ENCODE measurements around the gene RHOT2.

RHOT2 gene

DNA sequence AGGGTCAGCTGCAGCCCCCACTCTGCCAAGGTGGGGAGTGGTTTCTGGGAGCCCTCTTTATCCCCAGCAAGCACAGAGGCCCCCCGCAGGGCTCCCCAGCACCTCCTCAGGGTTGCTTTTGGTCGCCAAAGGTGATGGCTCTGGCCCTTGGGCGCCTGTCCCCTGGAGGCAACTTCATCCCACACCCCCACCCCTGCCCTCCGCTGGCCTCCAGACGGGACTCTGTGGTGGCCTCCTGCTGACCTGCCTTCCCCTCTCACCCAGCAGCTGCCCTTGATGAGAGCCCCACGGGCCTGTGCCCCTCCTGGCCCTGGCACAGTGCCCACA lies 7.8 kb upstream of the RHOT2 start:
- Histone ChIP-seq H3K4me1 (ENCODE audit: control insufficient read depth, insufficient read depth, low read length) (peaks cover 6% of the 10 kb centered on the region), H3K36me3 (ENCODE audit: control insufficient read depth, insufficient read depth, low read length) (no peaks in the 10 kb centered on the region), H3K27ac (ENCODE audit: insufficient read depth, low read depth, low read length, poor library complexity, severe bottlenecking) (no peak overlapping the region), H3K4me3 (ENCODE audit: insufficient read depth, low read depth, low read length) (no peak overlapping the region), H3K27me3 (ENCODE audit: control insufficient read depth, insufficient read depth, low read length, poor library complexity, severe bottlenecking) (no peaks in the 10 kb centered on the region), H3K9me3 (ENCODE audit: control insufficient read depth, low read length) (no peaks in the 10 kb centered on the region)
- 84 to 87% methylated on average over 6 of the region's 6 CpGs for WGBS, 2 experiments

DNA sequence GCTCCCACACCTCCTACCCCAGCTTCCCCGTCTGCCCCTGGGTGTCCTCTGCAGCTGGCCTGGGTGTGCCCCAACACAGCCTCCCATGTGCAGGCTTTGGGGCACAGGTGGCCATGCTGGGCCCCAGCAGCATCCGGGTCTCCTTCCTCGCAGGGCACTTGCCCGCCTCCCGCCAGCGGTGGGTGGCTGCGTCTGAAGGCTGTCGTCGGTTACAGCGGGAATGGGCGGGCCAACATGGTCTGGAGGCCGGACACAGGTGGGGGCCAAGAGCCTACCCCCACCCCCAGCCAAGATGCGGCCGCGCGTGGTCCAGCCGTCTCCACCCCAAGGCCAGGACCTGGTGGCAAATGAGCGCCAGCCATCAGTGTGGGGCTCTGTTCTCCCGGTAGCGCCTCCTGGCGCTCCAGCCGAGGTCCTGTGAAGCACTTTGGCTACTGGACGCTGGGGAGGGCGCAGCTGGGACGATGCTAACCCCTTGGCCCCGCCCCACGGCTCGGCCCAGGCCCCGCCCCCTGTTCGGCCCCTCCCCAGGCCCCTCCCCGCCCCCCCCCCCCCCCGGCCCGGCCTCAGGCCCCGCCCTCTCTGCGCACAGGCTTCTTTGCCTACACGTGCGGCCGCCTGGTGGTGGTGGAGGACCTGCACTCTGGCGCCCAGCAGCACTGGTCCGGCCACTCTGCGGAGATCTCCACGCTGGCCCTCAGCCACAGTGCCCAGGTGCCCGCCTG lies 7.3 kb upstream of the RHOT2 start:
- Histone ChIP-seq H3K27me3 (ENCODE audit: control insufficient read depth, insufficient read depth, low read length, poor library complexity, severe bottlenecking) (no peaks in the 10 kb centered on the region), H3K9me3 (ENCODE audit: control insufficient read depth, low read length) (no peaks in the 10 kb centered on the region), H3K4me3 (ENCODE audit: insufficient read depth, low read depth, low read length) (no peak overlapping the region), H3K36me3 (ENCODE audit: control insufficient read depth, insufficient read depth, low read length) (no peaks in the 10 kb centered on the region), H3K27ac (ENCODE audit: insufficient read depth, low read depth, low read length, poor library complexity, severe bottlenecking) (no peak overlapping the region), H3K4me1 (ENCODE audit: control insufficient read depth, insufficient read depth, low read length) (peaks cover 6% of the 10 kb centered on the region)
- WGBS, 2 experiments, result 26 to 28% methylated on average over 35 to 36 of the region's 43 CpGs

DNA sequence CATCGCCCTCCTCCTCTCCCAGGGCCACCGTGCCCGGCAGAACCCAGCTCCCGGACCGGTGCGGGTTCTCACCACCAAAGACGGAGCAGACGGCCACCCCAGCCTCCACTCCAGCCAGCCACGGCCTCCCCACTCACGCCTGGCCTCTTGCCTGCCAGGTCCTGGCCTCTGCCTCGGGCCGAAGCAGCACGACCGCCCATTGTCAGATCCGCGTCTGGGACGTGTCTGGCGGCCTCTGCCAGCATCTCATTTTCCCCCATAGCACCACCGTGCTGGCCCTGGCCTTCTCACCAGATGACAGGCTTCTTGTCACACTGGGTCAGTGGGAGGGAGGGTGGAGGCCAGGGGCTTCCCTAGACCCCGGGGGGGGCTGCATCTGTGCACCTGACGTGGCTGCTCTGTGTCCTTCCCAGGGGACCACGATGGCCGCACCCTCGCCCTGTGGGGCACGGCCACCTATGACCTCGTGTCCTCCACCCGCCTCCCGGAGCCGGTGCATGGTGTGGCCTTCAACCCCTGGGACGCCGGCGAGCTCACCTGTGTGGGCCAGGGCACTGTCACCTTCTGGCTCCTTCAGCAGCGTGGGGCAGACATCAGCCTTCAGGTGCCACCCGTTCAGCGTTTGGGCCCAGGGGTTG lies 6.6 kb upstream of the RHOT2 start:
- H3K36me3 ChIP-seq (ENCODE audit: control insufficient read depth, insufficient read depth, low read length), result no peaks in the 10 kb centered on the region

DNA sequence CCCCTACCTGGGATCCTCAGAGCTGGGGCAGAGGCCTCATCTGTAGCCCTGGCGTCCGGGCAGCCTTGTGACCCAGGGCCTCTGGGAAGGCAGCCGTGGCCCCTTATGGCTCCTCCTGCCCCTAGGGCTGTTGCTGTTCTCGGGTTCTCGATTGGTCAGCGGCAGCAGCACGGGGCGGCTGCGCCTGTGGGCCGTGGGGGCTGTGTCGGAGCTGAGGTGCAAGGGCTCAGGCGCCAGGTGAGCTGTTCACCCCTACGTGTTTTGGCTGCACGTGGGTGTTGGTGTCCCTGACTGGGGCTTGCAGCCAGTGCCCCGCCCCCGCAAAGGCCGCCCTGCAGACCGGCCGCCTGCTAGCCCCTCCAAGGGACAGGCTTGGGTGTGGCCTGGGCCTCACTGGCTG lies 5.8 kb upstream of the RHOT2 start:
- no peaks in the 10 kb centered on the region for H3K27me3 ChIP-seq (ENCODE audit: control insufficient read depth, insufficient read depth, low read length, poor library complexity, severe bottlenecking)
- 96 to 97% methylated on average over 19 of the region's 19 CpGs for WGBS, 2 experiments

More for the DNA sequence above, 6.6 kb upstream of the RHOT2 start:
- H3K27me3 ChIP-seq (ENCODE audit: control insufficient read depth, insufficient read depth, low read length, poor library complexity, severe bottlenecking), result no peaks in the 10 kb centered on the region
- WGBS, 2 experiments, result 81 to 83% methylated on average over 35 of the region's 35 CpGs
- no peaks in the 10 kb centered on the region for H3K9me3 ChIP-seq (ENCODE audit: control insufficient read depth, low read length)
- H3K4me1 ChIP-seq (ENCODE audit: control insufficient read depth, insufficient read depth, low read length), result peaks cover 6% of the 10 kb centered on the region
- no peak overlapping the region for H3K27ac ChIP-seq (ENCODE audit: insufficient read depth, low read depth, low read length, poor library complexity, severe bottlenecking)
- no peak overlapping the region for H3K4me3 ChIP-seq (ENCODE audit: insufficient read depth, low read depth, low read length)

DNA sequence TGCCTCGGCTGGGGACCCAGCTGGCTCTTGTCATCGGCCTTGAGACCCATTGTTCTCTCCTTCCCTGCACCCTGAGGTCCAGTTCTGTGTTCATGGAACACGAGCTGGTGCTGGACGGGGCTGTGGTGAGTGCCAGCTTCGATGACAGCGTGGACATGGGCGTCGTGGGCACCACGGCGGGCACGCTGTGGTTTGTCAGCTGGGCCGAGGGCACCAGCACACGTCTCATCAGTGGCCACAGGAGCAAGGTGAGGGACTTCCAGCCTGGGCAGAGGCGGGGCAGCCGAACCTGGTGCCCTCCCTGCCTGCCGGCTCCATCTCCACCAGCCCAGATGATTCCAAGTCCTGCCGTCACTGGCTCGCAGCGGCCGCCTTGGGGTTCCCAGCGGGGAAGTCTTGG lies 5.3 kb upstream of the RHOT2 start:
- Histone ChIP-seq H3K9me3 (ENCODE audit: control insufficient read depth, low read length) (no peaks in the 10 kb centered on the region), H3K27ac (ENCODE audit: insufficient read depth, low read depth, low read length, poor library complexity, severe bottlenecking) (no peak overlapping the region), H3K4me1 (ENCODE audit: control insufficient read depth, insufficient read depth, low read length) (peaks cover 6% of the 10 kb centered on the region), H3K4me3 (ENCODE audit: insufficient read depth, low read depth, low read length) (no peak overlapping the region), H3K36me3 (ENCODE audit: control insufficient read depth, insufficient read depth, low read length) (no peaks in the 10 kb centered on the region), H3K27me3 (ENCODE audit: control insufficient read depth, insufficient read depth, low read length, poor library complexity, severe bottlenecking) (no peaks in the 10 kb centered on the region)
- 95 to 96% methylated on average over 21 of the region's 21 CpGs for WGBS, 2 experiments

More for the DNA sequence above, 5.8 kb upstream of the RHOT2 start:
- H3K27ac ChIP-seq (ENCODE audit: insufficient read depth, low read depth, low read length, poor library complexity, severe bottlenecking), result no peak overlapping the region
- no peak overlapping the region for H3K4me3 ChIP-seq (ENCODE audit: insufficient read depth, low read depth, low read length)
- no peaks in the 10 kb centered on the region for H3K36me3 ChIP-seq (ENCODE audit: control insufficient read depth, insufficient read depth, low read length)
- no peaks in the 10 kb centered on the region for H3K9me3 ChIP-seq (ENCODE audit: control insufficient read depth, low read length)
- peaks cover 6% of the 10 kb centered on the region for H3K4me1 ChIP-seq (ENCODE audit: control insufficient read depth, insufficient read depth, low read length)

DNA sequence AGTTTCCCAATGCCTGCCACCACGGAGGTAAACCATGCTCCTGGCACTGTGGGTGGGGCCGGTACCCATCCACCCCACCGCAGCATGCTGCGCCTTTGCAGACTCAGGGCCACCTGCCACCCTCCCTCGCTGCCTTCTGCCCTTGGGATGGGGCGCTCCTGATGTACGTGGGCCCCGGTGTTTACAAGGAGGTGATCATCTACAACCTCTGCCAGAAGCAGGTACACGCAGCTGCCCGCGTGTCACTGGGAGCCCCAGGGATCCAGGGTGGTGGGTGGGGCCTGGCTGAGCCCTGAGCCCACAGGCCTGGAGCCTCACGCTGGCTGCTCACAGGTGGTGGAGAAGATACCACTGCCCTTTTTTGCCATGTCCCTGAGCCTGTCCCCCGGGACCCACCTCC lies 1.4 kb upstream of the RHOT2 start:
- Histone ChIP-seq H3K27me3 (ENCODE audit: control insufficient read depth, insufficient read depth, low read length, poor library complexity, severe bottlenecking) (no peaks in the 10 kb centered on the region), H3K36me3 (ENCODE audit: control insufficient read depth, insufficient read depth, low read length) (peaks cover 20% of the 10 kb centered on the region), H3K4me3 (ENCODE audit: insufficient read depth, low read depth, low read length) (no peak overlapping the region), H3K4me1 (ENCODE audit: control insufficient read depth, insufficient read depth, low read length) (peaks cover 5% of the 10 kb centered on the region), H3K9me3 (ENCODE audit: control insufficient read depth, low read length) (no peaks in the 10 kb centered on the region), H3K27ac (ENCODE audit: insufficient read depth, low read depth, low read length, poor library complexity, severe bottlenecking) (no peak overlapping the region)
- WGBS, 2 experiments, result 92 to 94% methylated on average over 13 of the region's 13 CpGs

DNA sequence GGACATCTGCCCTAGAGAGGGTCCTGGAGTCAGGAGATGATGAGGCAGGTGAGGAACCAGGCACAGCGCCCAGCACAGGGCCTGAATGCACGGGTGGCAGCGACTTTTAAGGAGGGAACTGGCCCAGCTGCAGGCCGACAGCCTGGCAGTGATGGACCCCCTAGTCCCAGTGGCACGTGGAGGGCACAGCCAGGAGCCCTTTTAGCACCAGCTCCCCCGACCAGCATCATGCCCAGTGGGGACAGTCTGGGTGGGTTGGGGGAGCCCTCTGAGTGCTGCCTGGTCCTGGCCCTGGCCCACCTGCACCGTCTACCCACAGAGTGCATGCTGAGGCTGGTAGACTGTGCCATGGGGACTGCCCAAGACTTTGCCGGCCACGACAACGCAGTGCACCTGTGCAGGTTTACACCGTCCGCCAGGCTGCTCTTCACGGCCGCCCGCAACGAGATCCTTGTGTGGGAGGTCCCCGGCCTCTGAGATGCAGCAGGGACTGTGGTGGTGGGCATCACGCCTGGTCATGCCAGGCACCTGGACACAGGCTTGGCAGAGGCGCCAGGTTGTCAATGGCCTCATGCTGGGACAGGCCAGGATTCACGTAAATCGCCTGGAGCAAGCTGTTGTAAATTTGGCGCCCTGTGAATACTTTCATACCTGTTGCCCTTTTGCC lies 686 bp upstream of the RHOT2 start:
- Histone ChIP-seq H3K4me1 (ENCODE audit: control insufficient read depth, insufficient read depth, low read length) (peaks cover 5% of the 10 kb centered on the region), H3K27ac (ENCODE audit: insufficient read depth, low read depth, low read length, poor library complexity, severe bottlenecking) (no peak overlapping the region), H3K36me3 (ENCODE audit: control insufficient read depth, insufficient read depth, low read length) (peaks cover 27% of the 10 kb centered on the region), H3K27me3 (ENCODE audit: control insufficient read depth, insufficient read depth, low read length, poor library complexity, severe bottlenecking) (no peaks in the 10 kb centered on the region), H3K4me3 (ENCODE audit: insufficient read depth, low read depth, low read length) (no peak overlapping the region), H3K9me3 (ENCODE audit: control insufficient read depth, low read length) (no peaks in the 10 kb centered on the region)
- WGBS, 2 experiments, result 91 to 92% methylated on average over 22 of the region's 22 CpGs

DNA sequence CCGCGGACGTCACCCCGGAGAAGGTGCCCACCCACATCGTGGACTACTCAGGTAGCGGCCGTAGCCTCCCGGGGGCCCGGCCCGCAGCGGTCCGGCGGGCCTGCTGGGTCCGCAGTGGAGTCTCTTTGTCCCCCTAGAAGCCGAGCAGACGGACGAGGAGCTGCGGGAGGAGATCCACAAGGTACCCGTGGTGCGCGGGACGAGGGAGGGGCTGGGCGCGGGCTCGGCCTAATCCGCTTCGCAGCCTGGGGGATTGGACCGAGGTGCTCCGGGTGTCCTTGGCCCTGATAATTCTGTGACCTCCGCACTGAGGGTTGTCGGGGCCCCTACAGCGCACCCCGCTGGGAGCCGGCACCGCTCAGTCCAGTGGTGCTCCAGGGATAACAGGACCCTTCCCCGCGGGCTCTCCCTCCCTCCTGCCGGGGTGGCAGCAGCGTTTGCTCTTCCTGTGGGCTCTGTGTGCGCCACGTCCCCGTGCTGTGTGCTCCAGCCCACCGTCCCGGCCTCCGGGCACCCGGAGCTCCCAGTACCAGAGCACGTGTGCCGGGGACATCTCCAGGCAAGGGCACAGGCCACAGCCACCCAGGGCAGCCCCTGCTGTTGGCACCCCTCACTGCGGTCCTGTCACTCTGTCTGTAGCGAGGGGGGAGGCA lies 713 bp downstream of the RHOT2 start:
- Histone ChIP-seq H3K9me3 (ENCODE audit: control insufficient read depth, low read length) (no peaks in the 10 kb centered on the region), H3K27ac (ENCODE audit: insufficient read depth, low read depth, low read length, poor library complexity, severe bottlenecking) (no peak overlapping the region), H3K27me3 (ENCODE audit: control insufficient read depth, insufficient read depth, low read length, poor library complexity, severe bottlenecking) (no peaks in the 10 kb centered on the region), H3K36me3 (ENCODE audit: control insufficient read depth, insufficient read depth, low read length) (peaks cover 34% of the 10 kb centered on the region), H3K4me3 (ENCODE audit: insufficient read depth, low read depth, low read length) (peak overlapping the region; percentile 98), H3K4me1 (ENCODE audit: control insufficient read depth, insufficient read depth, low read length) (peaks cover 5% of the 10 kb centered on the region)
- 16 to 17% methylated on average over 50 of the region's 50 CpGs for WGBS, 2 experiments

DNA sequence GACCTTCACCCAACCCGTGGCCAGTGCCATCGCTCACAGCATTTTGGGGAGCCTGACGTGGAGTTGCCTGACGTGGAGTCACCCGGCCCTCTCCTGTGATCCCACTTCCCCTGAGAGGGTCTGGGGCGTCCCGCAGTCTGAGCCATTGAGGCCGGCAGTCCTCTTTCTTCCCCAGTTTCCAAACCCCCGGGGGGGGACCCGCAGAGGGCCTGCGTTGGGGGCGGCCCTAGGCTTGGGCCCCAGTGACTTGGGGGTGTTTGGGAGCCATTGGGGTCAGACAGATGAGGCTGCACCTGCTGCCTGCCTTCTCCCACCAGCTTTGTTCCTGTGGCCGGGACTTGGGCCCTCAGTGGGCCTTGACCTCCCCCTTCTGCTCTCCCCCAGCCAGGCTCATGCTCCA lies 1.7 kb downstream of the RHOT2 start:
- 96% methylated on average over 13 of the region's 13 CpGs for WGBS, 2 experiments
- no peak overlapping the region for H3K27ac ChIP-seq (ENCODE audit: insufficient read depth, low read depth, low read length, poor library complexity, severe bottlenecking)
- no peak overlapping the region for H3K4me3 ChIP-seq (ENCODE audit: insufficient read depth, low read depth, low read length)
- no peaks in the 10 kb centered on the region for H3K9me3 ChIP-seq (ENCODE audit: control insufficient read depth, low read length)
- no peaks in the 10 kb centered on the region for H3K27me3 ChIP-seq (ENCODE audit: control insufficient read depth, insufficient read depth, low read length, poor library complexity, severe bottlenecking)
- H3K36me3 ChIP-seq (ENCODE audit: control insufficient read depth, insufficient read depth, low read length), result peaks cover 34% of the 10 kb centered on the region
- H3K4me1 ChIP-seq (ENCODE audit: control insufficient read depth, insufficient read depth, low read length), result peaks cover 9% of the 10 kb centered on the region
